ENCODE measurements around the gene SETX. TPM values are rescaled to one million over a fixed set of nuclear protein-coding genes. Genes with fewer than 3 reads are reported as not detected.

The SETX gene
- total RNA-seq, 1 experiment from 2014 or later, result 44.3 TPM

- Histone ChIP-seq H4K8ac (replicated peaks; ENCODE audit: insufficient read length, low read depth, low read length) (no peak overlapping the region), H4K91ac (ENCODE audit: insufficient read length, low read depth, low read length) (no peak overlapping the region), H3K4ac (ENCODE audit: low read depth, low read length) (no peak overlapping the region), H3K79me2 (ENCODE audit: insufficient read depth, low read length) (no peaks in the 10 kb centered on the region), H3K23ac (ENCODE audit: insufficient read length, low read depth, low read length) (no peak overlapping the region), H3K4me1 (ENCODE audit: insufficient read depth, low read length) (no peaks in the 10 kb centered on the region), H2AK5ac (ENCODE audit: insufficient read length, low read length) (no peak overlapping the region), H4K20me1 (ENCODE audit: control insufficient read depth, insufficient read depth, insufficient read length) (no peaks in the 10 kb centered on the region), H4K5ac (ENCODE audit: insufficient read length, low read depth, low read length) (no peak overlapping the region), H3K9me3 (ENCODE audit: control insufficient read depth, low read depth, low read length) (no peaks in the 10 kb centered on the region), H2BK120ac (ENCODE audit: low read depth, low read length, poor library complexity, severe bottlenecking) (no peak overlapping the region), H3K79me1 (ENCODE audit: insufficient read depth, low read depth, low read length, poor library complexity, severe bottlenecking) (no peaks in the 10 kb centered on the region), H3K4me2 (ENCODE audit: insufficient read depth, insufficient read length, low read length) (no peak overlapping the region), H3K23me2 (ENCODE audit: insufficient read length, low read depth, low read length, poor library complexity, severe bottlenecking) (no peaks in the 10 kb centered on the region), H3K27me3 (ENCODE audit: insufficient read depth, low read length) (no peaks in the 10 kb centered on the region), H3K27ac (ENCODE audit: insufficient read length, low read depth, low read length) (no peak overlapping the region), H3K9ac (ENCODE audit: extremely low read depth, insufficient read length, low read length) (no peak overlapping the region), H2BK5ac (ENCODE audit: insufficient read length, low read length) (no peak overlapping the region), H3K56ac (ENCODE audit: insufficient read length, low read depth, low read length) (no peak overlapping the region), H3K18ac (ENCODE audit: insufficient read length, low read depth, low read length) (no peak overlapping the region), H2BK20ac (ENCODE audit: low read depth, low read length, poor library complexity, severe bottlenecking) (no peak overlapping the region), H2BK12ac (ENCODE audit: insufficient read length, low read depth, low read length) (no peak overlapping the region), H2BK15ac (ENCODE audit: low read depth, low read length) (no peak overlapping the region), H2AFZ (ENCODE audit: low read length) (no peak overlapping the region), H3T11ph (ENCODE audit: low read length) (no peak overlapping the region), H3K14ac (ENCODE audit: insufficient read depth, low read length) (no peak overlapping the region)
- Mint-ChIP-seq H3K4me3 (no peak overlapping the region), H3K9me3 (no peaks in the 10 kb centered on the region), H3K36me3 (ENCODE audit: insufficient read depth in 1 of 3, low read depth in 3 of 3) (no peaks in the 10 kb centered on the region), H3K4me1 (peaks cover 2 to 11% of the 10 kb centered on the region in 2 experiments; a peak in 2 of 4 replicates), H3K27me3 (ENCODE audit: low read depth) (peaks cover 9% of the 10 kb centered on the region), H3K27ac (peak overlapping the region in 1 of 3 experiments; percentile 34; a peak in 1 of 7 replicates)
- WGBS (ENCODE audit: extremely low coverage, insufficient read length, low lambda C conversion rate), result no CpG with 5 or more reads among the region's 34 CpGs
- DNase-seq, result no peak
- no peak for TF ChIP-seq CTCF (conservative IDR thresholded peaks at IDR 0.05)
These were observed 128.0 kb downstream of the SETX start for GRCh38 chr9:132226571-132227430.
